HG02870 (cell line): ENCODE measurements around the gene CAPG.

Experiments used
- ATAC-seq: cut with Tn5 transposase; IDR thresholded peaks from one replicate; pipeline ENCODE4 v1.9.1; 2021; ENCODE audit warnings: mild to moderate bottlenecking, moderate library complexity; ENCODE audit not compliant: unreplicated experiment

CAPG gene

GRCh38 chr2:85439025-85439472, 28.9 kb upstream of the CAPG start:
- ATAC-seq, result no peak

- ATAC-seq, result no peak
Observed at GRCh38 chr2:85438201-85439024, 28.2 kb upstream of the CAPG start.

GRCh38 chr2:85437488-85438200, 27.5 kb upstream of the CAPG start:
- ATAC-seq, result peak; percentile 75

- no peak for ATAC-seq
Observed at GRCh38 chr2:85436836-85437487, 26.8 kb upstream of the CAPG start.

GRCh38 chr2:85435981-85436835, 26.0 kb upstream of the CAPG start:
- ATAC-seq, result no peak

GRCh38 chr2:85435220-85435958, 25.2 kb upstream of the CAPG start:
- ATAC-seq, result no peak

GRCh38 chr2:85434696-85435095, 24.5 kb upstream of the CAPG start:
- no peak for ATAC-seq

- ATAC-seq, result no peak
Observed at GRCh38 chr2:85433511-85434089, 23.4 kb upstream of the CAPG start.

- no peak for ATAC-seq
Observed at GRCh38 chr2:85431570-85432205, 21.5 kb upstream of the CAPG start.

GRCh38 chr2:85430752-85431569, 20.8 kb upstream of the CAPG start:
- no peak for ATAC-seq

- no peak for ATAC-seq
Observed at GRCh38 chr2:85429924-85430289, 19.7 kb upstream of the CAPG start.

GRCh38 chr2:85429213-85429923, 19.2 kb upstream of the CAPG start:
- no peak for ATAC-seq

- no peak for ATAC-seq
Observed at GRCh38 chr2:85428343-85428881, 18.2 kb upstream of the CAPG start.

- no peak for ATAC-seq
Observed at GRCh38 chr2:85427300-85427835, 17.2 kb upstream of the CAPG start.

GRCh38 chr2:85425588-85425987, 15.4 kb upstream of the CAPG start:
- no peak for ATAC-seq

GRCh38 chr2:85423525-85423924, 13.4 kb upstream of the CAPG start:
- ATAC-seq, result no peak

- ATAC-seq, result no peak
Observed at GRCh38 chr2:85422072-85422457, 11.9 kb upstream of the CAPG start.
